ENCODE data around the gene AP4E1. TPM values are rescaled to one million over a fixed set of nuclear protein-coding genes. Genes with fewer than 3 reads are reported as not detected.

AP4E1 gene
- total RNA-seq: 16.4 and 26.3 TPM in 2 replicates

- DNase-seq (ENCODE audit: low read depth): peak; percentile 96
- TF ChIP-seq, protein P1, sequence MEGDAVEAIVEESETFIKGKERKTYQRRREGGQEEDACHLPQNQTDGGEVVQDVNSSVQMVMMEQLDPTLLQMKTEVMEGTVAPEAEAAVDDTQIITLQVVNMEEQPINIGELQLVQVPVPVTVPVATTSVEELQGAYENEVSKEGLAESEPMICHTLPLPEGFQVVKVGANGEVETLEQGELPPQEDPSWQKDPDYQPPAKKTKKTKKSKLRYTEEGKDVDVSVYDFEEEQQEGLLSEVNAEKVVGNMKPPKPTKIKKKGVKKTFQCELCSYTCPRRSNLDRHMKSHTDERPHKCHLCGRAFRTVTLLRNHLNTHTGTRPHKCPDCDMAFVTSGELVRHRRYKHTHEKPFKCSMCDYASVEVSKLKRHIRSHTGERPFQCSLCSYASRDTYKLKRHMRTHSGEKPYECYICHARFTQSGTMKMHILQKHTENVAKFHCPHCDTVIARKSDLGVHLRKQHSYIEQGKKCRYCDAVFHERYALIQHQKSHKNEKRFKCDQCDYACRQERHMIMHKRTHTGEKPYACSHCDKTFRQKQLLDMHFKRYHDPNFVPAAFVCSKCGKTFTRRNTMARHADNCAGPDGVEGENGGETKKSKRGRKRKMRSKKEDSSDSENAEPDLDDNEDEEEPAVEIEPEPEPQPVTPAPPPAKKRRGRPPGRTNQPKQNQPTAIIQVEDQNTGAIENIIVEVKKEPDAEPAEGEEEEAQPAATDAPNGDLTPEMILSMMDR (IDR thresholded peaks at IDR 0.05; ENCODE audit: insufficient read depth, low read depth, low read length): peak; percentile 90
- H3K4me3 ChIP-seq (ENCODE audit: low read depth, low read length): peak within 1 kb of the TSS; percentile 89
These were observed at the start of gene AP4E1 for GRCh38 chr15:50908209-50909009. Gene AP4E1 (plus strand): TSS chr15:50908683. CDS start chr15:50908779, 96 bp downstream.

DNA sequence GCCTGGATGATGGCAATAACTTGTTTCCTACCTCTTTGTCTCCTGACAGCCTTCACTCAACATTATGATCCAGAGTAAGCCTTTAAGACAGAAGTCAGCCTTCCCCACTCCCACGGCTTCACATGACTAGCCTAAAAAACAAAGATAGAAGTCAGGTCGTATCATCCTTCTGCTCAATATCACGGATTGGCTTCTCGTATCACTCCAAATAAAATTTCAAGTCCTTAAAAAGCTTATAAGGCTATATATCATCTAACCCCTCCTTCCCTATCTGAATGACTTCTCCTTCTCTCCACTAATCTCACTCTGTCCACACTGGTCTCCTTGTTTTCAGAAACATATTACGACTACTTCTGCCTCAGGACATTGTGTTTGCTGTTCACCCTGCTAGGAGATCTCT, 47.7 kb upstream of the AP4E1 start:
- no peak overlapping the region for H3K4me3 ChIP-seq (ENCODE audit: low read depth, low read length)
- TF ChIP-seq, protein P1 (IDR thresholded peaks at IDR 0.05; ENCODE audit: insufficient read depth, low read depth, low read length): no peak
- DNase-seq (ENCODE audit: low read depth): no peak

DNA sequence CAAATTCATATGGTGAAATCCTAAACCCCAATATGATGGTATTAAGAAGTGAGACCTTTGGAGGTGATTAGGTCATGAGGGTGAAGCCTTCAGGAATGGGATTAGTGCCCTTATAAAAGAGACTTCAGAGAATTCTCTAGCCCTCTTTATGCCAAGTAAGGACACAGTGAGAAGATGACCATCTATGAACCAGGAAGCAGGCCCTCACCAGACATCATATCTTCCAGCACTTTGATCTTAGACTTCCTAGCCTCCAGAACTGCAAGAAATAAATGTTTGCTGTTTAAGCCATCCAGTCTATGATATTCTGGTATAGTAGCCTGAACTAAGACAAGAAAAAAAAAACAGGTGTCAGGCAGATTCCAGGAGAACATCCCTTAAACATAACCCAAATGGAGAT, 45.9 kb upstream of the AP4E1 start:
- TF ChIP-seq, protein P1 (IDR thresholded peaks at IDR 0.05; ENCODE audit: insufficient read depth, low read depth, low read length): no peak
- DNase-seq (ENCODE audit: low read depth): no peak

GRCh38 chr15:50864873-50865272, 43.6 kb upstream of the AP4E1 start:
- no peak for DNase-seq (ENCODE audit: low read depth)
- no peak overlapping the region for H3K4me3 ChIP-seq (ENCODE audit: low read depth, low read length)
- TF ChIP-seq, protein P1 (IDR thresholded peaks at IDR 0.05; ENCODE audit: insufficient read depth, low read depth, low read length): no peak

More for the DNA sequence above, 45.9 kb upstream of the AP4E1 start:
- H3K4me3 ChIP-seq (ENCODE audit: low read depth, low read length): no peak overlapping the region

DNA sequence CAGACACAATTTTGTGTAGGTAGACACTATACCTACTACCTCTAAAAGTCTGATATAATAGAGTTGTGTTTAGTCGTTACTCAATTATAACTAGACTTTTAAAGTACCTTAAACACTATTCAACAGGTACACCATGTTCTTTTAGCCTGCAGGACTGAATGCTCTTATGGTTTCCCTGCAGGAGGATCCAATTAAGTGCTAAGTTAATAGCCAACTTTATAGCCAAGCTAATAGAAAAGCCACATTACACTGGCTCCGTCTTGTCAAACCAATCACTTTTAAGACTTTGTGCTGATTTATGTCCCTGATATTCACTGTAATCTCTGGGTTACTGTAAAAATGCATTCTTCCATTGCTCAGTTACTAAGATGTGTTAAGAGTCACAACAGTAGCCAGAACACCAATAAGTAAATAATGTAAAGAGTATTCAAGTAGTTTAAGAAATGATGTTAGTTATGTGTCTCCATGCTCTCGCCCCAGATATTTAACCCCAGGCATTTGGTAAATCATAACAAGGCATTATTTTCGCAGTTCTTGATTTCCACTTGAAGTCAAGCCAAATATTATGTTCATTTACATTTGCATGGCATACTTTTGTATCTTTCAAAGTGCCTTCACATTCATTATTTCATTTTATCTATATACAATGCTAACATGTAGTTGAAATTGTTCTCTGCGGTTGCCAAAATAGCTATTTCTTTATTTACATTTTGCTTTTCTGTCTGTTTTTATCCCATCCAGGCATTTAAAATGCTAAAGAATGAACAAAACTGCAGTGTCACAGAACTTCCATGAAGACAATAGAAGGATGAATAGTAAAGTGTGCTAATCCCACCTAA, 42.7 kb upstream of the AP4E1 start:
- TF ChIP-seq, protein P1 (IDR thresholded peaks at IDR 0.05; ENCODE audit: insufficient read depth, low read depth, low read length): no peak
- H3K4me3 ChIP-seq (ENCODE audit: low read depth, low read length): no peak overlapping the region
- DNase-seq (ENCODE audit: low read depth): no peak

DNA sequence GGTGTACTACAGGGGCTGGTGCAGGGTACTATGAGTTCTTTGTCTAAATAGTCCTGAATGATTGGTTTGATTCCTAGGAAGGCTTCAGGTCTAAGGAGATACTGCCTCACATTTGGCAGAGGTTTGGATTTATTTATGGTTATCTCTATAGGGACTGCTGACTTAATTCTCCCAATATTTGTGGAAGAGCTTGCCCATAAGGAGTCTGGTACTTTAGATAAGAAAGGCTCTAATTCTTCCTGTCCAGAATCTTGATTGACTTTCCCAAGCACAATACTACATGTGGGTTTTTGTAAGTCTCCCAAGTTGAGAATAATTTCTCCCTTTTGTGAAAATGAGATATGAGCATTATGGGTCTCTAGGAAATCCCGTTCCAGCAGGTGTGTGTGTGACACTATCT, 36.7 kb upstream of the AP4E1 start:
- TF ChIP-seq, protein P1 (IDR thresholded peaks at IDR 0.05; ENCODE audit: insufficient read depth, low read depth, low read length): no peak
- no peak for DNase-seq (ENCODE audit: low read depth)
- H3K4me3 ChIP-seq (ENCODE audit: low read depth, low read length): no peak overlapping the region

Data from fibroblast of villous mesenchyme (primary cell).